Osteocyte (in vitro differentiated cells): ENCODE results near the gene DOCK2. TPM values are rescaled to one million over a fixed set of nuclear protein-coding genes. Genes with fewer than 3 reads are reported as not detected.
A peak's percentile ranks its signal among the peaks of the same experiment; 100 is the strongest.

Experiments
- DNase-seq: peaks from one replicate; pipeline ENCODE4 v3.0.0; 2021; ENCODE audit warnings: mixed read lengths; ENCODE audit not compliant: unreplicated experiment; ENCODE audit errors: extremely low spot score
- H3K27ac Mint-ChIP-seq: one replicate; pipeline ENCODE4 v1.8.0; 2021; ENCODE audit warnings: mild to moderate bottlenecking, mixed read lengths; ENCODE audit not compliant: unreplicated experiment
- H3K27me3 Mint-ChIP-seq: one replicate; pipeline ENCODE4 v1.8.0; 2021; ENCODE audit warnings: mixed read lengths; ENCODE audit not compliant: unreplicated experiment
- H3K36me3 Mint-ChIP-seq: one replicate; pipeline ENCODE4 v1.8.0; 2021; ENCODE audit warnings: mixed read lengths; ENCODE audit not compliant: unreplicated experiment
- H3K4me1 Mint-ChIP-seq: one replicate; pipeline ENCODE4 v1.8.0; 2021; ENCODE audit warnings: mixed read lengths; ENCODE audit not compliant: unreplicated experiment
- H3K4me3 Mint-ChIP-seq: one replicate; pipeline ENCODE4 v1.8.0; 2021; ENCODE audit warnings: mild to moderate bottlenecking, moderate library complexity, mixed read lengths; ENCODE audit not compliant: unreplicated experiment
- H3K9me3 Mint-ChIP-seq: one replicate; pipeline ENCODE4 v1.8.0; 2021; ENCODE audit warnings: mixed read lengths; ENCODE audit not compliant: unreplicated experiment
- CTCF ChIP-seq: fragments of 200-600 bp; sonication (generic); IDR thresholded peaks from 2 replicates; pipeline ENCODE4 v1.5.0; 2021; ENCODE audit warnings: antibody characterized with exemption, mild to moderate bottlenecking, moderate library complexity
- total RNA-seq: library from RNA; stranded (reverse); gene quantifications from 2 replicates; pipeline ENCODE4 v1.2.1, GENCODE V29; 2021

The DOCK2 gene
- total RNA-seq, 1 donor from 2014 or later = 11.6 TPM

GRCh38 chr5:170095646-170096045 is 458.6 kb downstream of the DOCK2 start:
- no peaks in the 10 kb centered on the region for H3K9me3 Mint-ChIP-seq
- no peaks in the 10 kb centered on the region for H3K36me3 Mint-ChIP-seq
- peaks cover 4% of the 10 kb centered on the region for H3K4me1 Mint-ChIP-seq
- H3K27ac Mint-ChIP-seq = no peak overlapping the region
- no peak overlapping the region for H3K4me3 Mint-ChIP-seq
- no peak for TF ChIP-seq CTCF
- peaks cover 49% of the 10 kb centered on the region for H3K27me3 Mint-ChIP-seq
- no peak for DNase-seq

- Mint-ChIP-seq H3K27me3 (peaks cover 37% of the 10 kb centered on the region), H3K4me3 (no peak overlapping the region), H3K27ac (no peak overlapping the region), H3K36me3 (no peaks in the 10 kb centered on the region), H3K4me1 (peaks cover 4% of the 10 kb centered on the region), H3K9me3 (no peaks in the 10 kb centered on the region)
- no peak for DNase-seq
- no peak for TF ChIP-seq CTCF
Observed at GRCh38 chr5:170097934-170098333, 460.9 kb downstream of the DOCK2 start.

- peak; percentile 92 for DNase-seq
- no peak overlapping the region for H3K4me3 Mint-ChIP-seq
- peaks cover 4% of the 10 kb centered on the region for H3K4me1 Mint-ChIP-seq
Observed at GRCh38 chr5:170100066-170100943, 463.2 kb downstream of the DOCK2 start.

GRCh38 chr5:170103447-170103846 is 466.4 kb downstream of the DOCK2 start:
- peaks cover 4% of the 10 kb centered on the region for H3K4me1 Mint-ChIP-seq
- H3K4me3 Mint-ChIP-seq = no peak overlapping the region
- TF ChIP-seq CTCF = no peak
- DNase-seq = no peak
- H3K9me3 Mint-ChIP-seq = no peaks in the 10 kb centered on the region
- no peaks in the 10 kb centered on the region for H3K36me3 Mint-ChIP-seq
- H3K27ac Mint-ChIP-seq = no peak overlapping the region
- H3K27me3 Mint-ChIP-seq = peaks cover 20% of the 10 kb centered on the region

More at GRCh38 chr5:170100066-170100943, 463.2 kb downstream of the DOCK2 start:
- H3K36me3 Mint-ChIP-seq = no peaks in the 10 kb centered on the region
- peak; percentile 85 for TF ChIP-seq CTCF
- H3K27me3 Mint-ChIP-seq = peaks cover 24% of the 10 kb centered on the region
- no peaks in the 10 kb centered on the region for H3K9me3 Mint-ChIP-seq
- H3K27ac Mint-ChIP-seq = no peak overlapping the region

- H3K27me3 Mint-ChIP-seq = peaks cover 20% of the 10 kb centered on the region
- no peaks in the 10 kb centered on the region for H3K36me3 Mint-ChIP-seq
- H3K27ac Mint-ChIP-seq = no peak overlapping the region
- peaks cover 4% of the 10 kb centered on the region for H3K4me1 Mint-ChIP-seq
- DNase-seq = no peak
- H3K4me3 Mint-ChIP-seq = no peak overlapping the region
- no peak for TF ChIP-seq CTCF
- no peaks in the 10 kb centered on the region for H3K9me3 Mint-ChIP-seq
Observed at GRCh38 chr5:170104299-170104698, 467.2 kb downstream of the DOCK2 start.
